ENCODE measurements around the gene ZNF683.

GRCh38 chr1:26340047-26340481, 32.5 kb downstream of the ZNF683 start:
- no peak for TF ChIP-seq REST (IDR thresholded peaks at IDR 0.05; ENCODE audit: insufficient replicate concordance, low read depth)
- TF ChIP-seq, protein P1, sequence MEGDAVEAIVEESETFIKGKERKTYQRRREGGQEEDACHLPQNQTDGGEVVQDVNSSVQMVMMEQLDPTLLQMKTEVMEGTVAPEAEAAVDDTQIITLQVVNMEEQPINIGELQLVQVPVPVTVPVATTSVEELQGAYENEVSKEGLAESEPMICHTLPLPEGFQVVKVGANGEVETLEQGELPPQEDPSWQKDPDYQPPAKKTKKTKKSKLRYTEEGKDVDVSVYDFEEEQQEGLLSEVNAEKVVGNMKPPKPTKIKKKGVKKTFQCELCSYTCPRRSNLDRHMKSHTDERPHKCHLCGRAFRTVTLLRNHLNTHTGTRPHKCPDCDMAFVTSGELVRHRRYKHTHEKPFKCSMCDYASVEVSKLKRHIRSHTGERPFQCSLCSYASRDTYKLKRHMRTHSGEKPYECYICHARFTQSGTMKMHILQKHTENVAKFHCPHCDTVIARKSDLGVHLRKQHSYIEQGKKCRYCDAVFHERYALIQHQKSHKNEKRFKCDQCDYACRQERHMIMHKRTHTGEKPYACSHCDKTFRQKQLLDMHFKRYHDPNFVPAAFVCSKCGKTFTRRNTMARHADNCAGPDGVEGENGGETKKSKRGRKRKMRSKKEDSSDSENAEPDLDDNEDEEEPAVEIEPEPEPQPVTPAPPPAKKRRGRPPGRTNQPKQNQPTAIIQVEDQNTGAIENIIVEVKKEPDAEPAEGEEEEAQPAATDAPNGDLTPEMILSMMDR (IDR thresholded peaks at IDR 0.05; ENCODE audit: insufficient read depth, low read length): no peak
